HEK293 (cell line): ENCODE data around the gene NRIP2.

Source experiments
- EGR2 ChIP-seq: fragments of 450-650 bp; formaldehyde crosslinking; IDR thresholded peaks from 2 replicates; pipeline ENCODE4 v1.5.1; 2016; ENCODE audit warnings: low read depth, missing biosample characterization, missing genetic modification characterization
- GLIS1 ChIP-seq: fragments of 450-650 bp; formaldehyde crosslinking; IDR thresholded peaks from 2 replicates; pipeline ENCODE4 v1.5.1; 2016; ENCODE audit warnings: missing biosample characterization, missing genetic modification characterization
- HOXD13 ChIP-seq: sonication (generic); formaldehyde crosslinking; IDR thresholded peaks from 2 replicates; pipeline ENCODE4 v1.8.0; 2022; ENCODE audit warnings: missing genetic modification reagents, borderline replicate concordance
- SP3 ChIP-seq: fragments of 450-650 bp; formaldehyde crosslinking; IDR thresholded peaks from 2 replicates; pipeline ENCODE4 v1.5.1; 2016; ENCODE audit warnings: missing biosample characterization, missing genetic modification characterization
- ZBTB17 ChIP-seq: fragments of 450-650 bp; formaldehyde crosslinking; IDR thresholded peaks from 2 replicates; pipeline ENCODE4 v1.5.1; 2016; ENCODE audit warnings: missing biosample characterization, missing genetic modification characterization
- ZBTB21 ChIP-seq: fragments of 450-650 bp; formaldehyde crosslinking; IDR thresholded peaks from 2 replicates; pipeline ENCODE4 v1.5.1; 2017; ENCODE audit warnings: missing biosample characterization, missing genetic modification characterization
- ZNF146 ChIP-seq: fragments of 450-650 bp; formaldehyde crosslinking; IDR thresholded peaks from 2 replicates; pipeline ENCODE4 v1.5.1; 2016; ENCODE audit warnings: missing biosample characterization, missing genetic modification characterization
- ZNF2 ChIP-seq: fragments of 450-650 bp; formaldehyde crosslinking; IDR thresholded peaks from 2 replicates; pipeline ENCODE4 v1.5.1; 2016; ENCODE audit warnings: missing biosample characterization, missing genetic modification characterization
- ZNF292 ChIP-seq: fragments of 450-650 bp; formaldehyde crosslinking; IDR thresholded peaks from 2 replicates; pipeline ENCODE4 v1.5.1; 2016; ENCODE audit warnings: low read depth, missing biosample characterization, missing genetic modification characterization, borderline replicate concordance
- ZNF335 ChIP-seq: fragments of 450-650 bp; formaldehyde crosslinking; conservative IDR thresholded peaks from 2 replicates; pipeline ENCODE4 v1.5.1; 2016; ENCODE audit warnings: missing biosample characterization, missing genetic modification characterization
- ZNF404 ChIP-seq: fragments of 450-650 bp; formaldehyde crosslinking; IDR thresholded peaks from 2 replicates; pipeline ENCODE4 v1.5.1; 2017; ENCODE audit warnings: missing biosample characterization, missing genetic modification characterization
- ZNF423 ChIP-seq: fragments of 450-650 bp; formaldehyde crosslinking; IDR thresholded peaks from 2 replicates; pipeline ENCODE4 v1.5.1; 2016; ENCODE audit warnings: missing biosample characterization, missing genetic modification characterization
- ZNF530 ChIP-seq: fragments of 450-650 bp; formaldehyde crosslinking; IDR thresholded peaks from 2 replicates; pipeline ENCODE4 v1.5.1; 2016; ENCODE audit warnings: low read depth, missing biosample characterization, missing genetic modification characterization
- ZNF561 ChIP-seq: fragments of 450-650 bp; IDR thresholded peaks from 2 replicates; pipeline ENCODE4 v1.5.1; 2018; ENCODE audit warnings: missing biosample characterization, missing genetic modification characterization, borderline replicate concordance
- ZNF571 ChIP-seq: fragments of 450-650 bp; formaldehyde crosslinking; IDR thresholded peaks from 2 replicates; pipeline ENCODE4 v1.5.0; 2017; ENCODE audit warnings: missing biosample characterization, missing genetic modification characterization
- ZNF596 ChIP-seq: fragments of 450-650 bp; IDR thresholded peaks from 2 replicates; pipeline ENCODE4 v1.5.0; 2018; ENCODE audit warnings: missing biosample characterization, mild to moderate bottlenecking, missing genetic modification characterization, moderate library complexity
- ZNF600 ChIP-seq: fragments of 450-650 bp; formaldehyde crosslinking; IDR thresholded peaks from 2 replicates; pipeline ENCODE4 v1.5.1; 2016; ENCODE audit warnings: missing biosample characterization, missing genetic modification characterization
- ZNF660 ChIP-seq: fragments of 450-650 bp; IDR thresholded peaks from 2 replicates; pipeline ENCODE4 v1.5.1; 2018; ENCODE audit warnings: missing biosample characterization, mild to moderate bottlenecking, missing genetic modification characterization
- ZNF76 ChIP-seq: fragments of 450-650 bp; formaldehyde crosslinking; IDR thresholded peaks from 2 replicates; pipeline ENCODE4; 2016; ENCODE audit warnings: low read depth, missing biosample characterization, missing genetic modification characterization, borderline replicate concordance
- ZSCAN30 ChIP-seq: fragments of 450-650 bp; IDR thresholded peaks from 2 replicates; pipeline ENCODE4 v1.5.1; 2018; ENCODE audit warnings: missing biosample characterization, mild to moderate bottlenecking, missing genetic modification characterization, moderate library complexity
- ZXDB ChIP-seq: fragments of 450-650 bp; formaldehyde crosslinking; IDR thresholded peaks from 2 replicates; pipeline ENCODE4 v1.5.1; 2016; ENCODE audit warnings: missing biosample characterization, missing genetic modification characterization
- TF ChIP-seq, protein P1 (sequence below): fragments of 450-650 bp; formaldehyde crosslinking; IDR thresholded peaks from 2 replicates; pipeline ENCODE4 v1.5.1; 2016; ENCODE audit warnings: missing biosample characterization, missing genetic modification characterization
- TF ChIP-seq, protein P2 (sequence below): fragments of 450-650 bp; formaldehyde crosslinking; optimal IDR thresholded peaks from 2 replicates; pipeline ENCODE3; 2016; ENCODE audit warnings: missing biosample characterization, mild to moderate bottlenecking, missing genetic modification characterization
- TF ChIP-seq, protein P3 (sequence below): fragments of 450-650 bp; IDR thresholded peaks from 2 replicates; pipeline ENCODE4 v1.5.1; 2018; ENCODE audit warnings: missing biosample characterization, mild to moderate bottlenecking, missing genetic modification characterization
- TF ChIP-seq, protein P4 (sequence below): fragments of 450-650 bp; formaldehyde crosslinking; IDR thresholded peaks from 2 replicates; pipeline ENCODE4 v1.5.1; 2017; ENCODE audit warnings: missing biosample characterization, missing genetic modification characterization
- TF ChIP-seq, protein P5 (sequence below): fragments of 450-650 bp; formaldehyde crosslinking; IDR thresholded peaks from 2 replicates; pipeline ENCODE4 v1.5.1; 2016; ENCODE audit warnings: missing biosample characterization, missing genetic modification characterization
- TF ChIP-seq, protein P6 (sequence below): fragments of 450-650 bp; formaldehyde crosslinking; IDR thresholded peaks from 2 replicates; pipeline ENCODE4 v1.5.1; 2016; ENCODE audit warnings: missing biosample characterization, missing genetic modification characterization

The NRIP2 gene

DNA sequence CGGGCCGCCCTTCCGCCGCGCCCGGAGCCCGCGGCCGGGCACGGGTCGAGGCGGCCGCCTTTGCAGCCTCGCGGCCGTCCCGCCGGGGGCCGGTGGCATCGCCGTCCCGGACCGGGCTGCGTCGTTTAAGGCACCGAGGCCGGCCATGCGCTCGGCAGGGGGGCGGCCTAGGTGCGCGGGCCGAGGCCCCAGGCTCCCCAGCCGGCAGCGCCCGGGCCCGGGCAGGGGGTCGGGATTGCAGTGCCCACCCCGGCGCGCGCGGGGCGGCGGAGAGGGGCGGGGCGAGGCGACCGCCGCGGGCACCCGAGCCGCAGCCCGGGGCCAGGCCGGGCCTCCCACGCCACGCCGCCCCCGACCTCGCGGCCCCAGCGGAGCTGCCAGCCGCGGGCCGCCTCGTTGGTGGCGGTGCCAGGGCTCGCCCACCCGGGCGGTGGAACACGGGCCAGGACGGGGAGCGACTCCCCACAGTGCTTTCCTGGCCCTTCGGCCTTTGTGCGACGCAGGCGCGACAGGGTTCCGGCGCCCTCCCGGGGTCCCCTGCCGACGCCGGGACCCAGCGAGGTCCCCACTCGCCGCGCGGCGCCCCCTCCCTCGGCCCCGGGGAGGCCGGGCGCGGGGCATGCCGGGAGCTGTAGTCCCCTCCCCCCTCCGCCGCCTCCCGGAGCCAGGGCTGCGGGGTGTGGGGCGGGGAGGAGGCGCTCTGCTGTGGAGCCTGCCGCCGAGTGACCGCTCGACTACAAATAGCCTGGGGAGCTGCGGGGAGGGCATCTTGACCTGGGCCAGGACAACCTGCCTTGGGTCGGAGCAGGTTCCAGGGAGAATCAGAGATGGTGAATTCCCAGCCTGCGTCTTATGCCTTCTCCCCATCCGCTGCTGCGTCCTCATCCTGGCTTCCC is 39.3 kb downstream of the NRIP2 start (continued):
- TF ChIP-seq ZBTB17 (peak; percentile 68), SP3 (tag by site-specific recombination) (peak; percentile 42; the same call in 1 of the 2 replicates), ZNF423 (0 out of 2 replicates have a peak, but pooled peaks have one; percentile 18), ZNF335 (tag by site-specific recombination) (peak; percentile 87), ZSCAN30 (tag by site-specific recombination) (peak; percentile 22; the same call in 1 of the 2 replicates), EGR2 (tag by site-specific recombination) (0 out of 2 replicates have a peak, but pooled peaks have one; percentile 31), HOXD13 (no peak), ZNF561 (tag by site-specific recombination) (peak; percentile 60; the same call in 1 of the 2 replicates), GLIS1 (peak; percentile 90), ZNF404 (tag by site-specific recombination) (no peak), ZNF2 (tag by site-specific recombination) (0 out of 2 replicates have a peak, but pooled peaks have one; percentile 34), ZBTB21 (tag by site-specific recombination) (no peak), ZNF530 (tag by site-specific recombination) (no peak), ZXDB (peak; percentile 28; the same call in 1 of the 2 replicates), ZNF596 (tag by site-specific recombination) (peak; percentile 32; the same call in 1 of the 2 replicates), ZNF600 (peak; percentile 55; the same call in 1 of the 2 replicates), ZNF660 (tag by site-specific recombination) (peak; percentile 63; the same call in 1 of the 2 replicates), ZNF292 (tag by site-specific recombination) (no peak), ZNF146 (0 out of 2 replicates have a peak, but pooled peaks have one; percentile 1), ZNF571 (tag by site-specific recombination) (no peak), ZNF76 (tag by site-specific recombination) (peak; percentile 91)
- TF ChIP-seq, protein P1, sequence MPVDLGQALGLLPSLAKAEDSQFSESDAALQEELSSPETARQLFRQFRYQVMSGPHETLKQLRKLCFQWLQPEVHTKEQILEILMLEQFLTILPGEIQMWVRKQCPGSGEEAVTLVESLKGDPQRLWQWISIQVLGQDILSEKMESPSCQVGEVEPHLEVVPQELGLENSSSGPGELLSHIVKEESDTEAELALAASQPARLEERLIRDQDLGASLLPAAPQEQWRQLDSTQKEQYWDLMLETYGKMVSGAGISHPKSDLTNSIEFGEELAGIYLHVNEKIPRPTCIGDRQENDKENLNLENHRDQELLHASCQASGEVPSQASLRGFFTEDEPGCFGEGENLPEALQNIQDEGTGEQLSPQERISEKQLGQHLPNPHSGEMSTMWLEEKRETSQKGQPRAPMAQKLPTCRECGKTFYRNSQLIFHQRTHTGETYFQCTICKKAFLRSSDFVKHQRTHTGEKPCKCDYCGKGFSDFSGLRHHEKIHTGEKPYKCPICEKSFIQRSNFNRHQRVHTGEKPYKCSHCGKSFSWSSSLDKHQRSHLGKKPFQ (tag by site-specific recombination) = no peak
- TF ChIP-seq, protein P2, sequence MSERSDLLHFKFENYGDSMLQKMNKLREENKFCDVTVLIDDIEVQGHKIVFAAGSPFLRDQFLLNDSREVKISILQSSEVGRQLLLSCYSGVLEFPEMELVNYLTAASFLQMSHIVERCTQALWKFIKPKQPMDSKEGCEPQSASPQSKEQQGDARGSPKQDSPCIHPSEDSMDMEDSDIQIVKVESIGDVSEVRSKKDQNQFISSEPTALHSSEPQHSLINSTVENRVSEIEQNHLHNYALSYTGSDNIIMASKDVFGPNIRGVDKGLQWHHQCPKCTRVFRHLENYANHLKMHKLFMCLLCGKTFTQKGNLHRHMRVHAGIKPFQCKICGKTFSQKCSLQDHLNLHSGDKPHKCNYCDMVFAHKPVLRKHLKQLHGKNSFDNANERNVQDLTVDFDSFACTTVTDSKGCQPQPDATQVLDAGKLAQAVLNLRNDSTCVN = peak; percentile 37
- TF ChIP-seq, protein P3, sequence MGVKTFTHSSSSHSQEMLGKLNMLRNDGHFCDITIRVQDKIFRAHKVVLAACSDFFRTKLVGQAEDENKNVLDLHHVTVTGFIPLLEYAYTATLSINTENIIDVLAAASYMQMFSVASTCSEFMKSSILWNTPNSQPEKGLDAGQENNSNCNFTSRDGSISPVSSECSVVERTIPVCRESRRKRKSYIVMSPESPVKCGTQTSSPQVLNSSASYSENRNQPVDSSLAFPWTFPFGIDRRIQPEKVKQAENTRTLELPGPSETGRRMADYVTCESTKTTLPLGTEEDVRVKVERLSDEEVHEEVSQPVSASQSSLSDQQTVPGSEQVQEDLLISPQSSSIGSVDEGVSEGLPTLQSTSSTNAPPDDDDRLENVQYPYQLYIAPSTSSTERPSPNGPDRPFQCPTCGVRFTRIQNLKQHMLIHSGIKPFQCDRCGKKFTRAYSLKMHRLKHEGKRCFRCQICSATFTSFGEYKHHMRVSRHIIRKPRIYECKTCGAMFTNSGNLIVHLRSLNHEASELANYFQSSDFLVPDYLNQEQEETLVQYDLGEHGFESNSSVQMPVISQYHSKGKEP (tag by site-specific recombination) = peak; percentile 23; the same call in 1 of the 2 replicates
- TF ChIP-seq, protein P4, sequence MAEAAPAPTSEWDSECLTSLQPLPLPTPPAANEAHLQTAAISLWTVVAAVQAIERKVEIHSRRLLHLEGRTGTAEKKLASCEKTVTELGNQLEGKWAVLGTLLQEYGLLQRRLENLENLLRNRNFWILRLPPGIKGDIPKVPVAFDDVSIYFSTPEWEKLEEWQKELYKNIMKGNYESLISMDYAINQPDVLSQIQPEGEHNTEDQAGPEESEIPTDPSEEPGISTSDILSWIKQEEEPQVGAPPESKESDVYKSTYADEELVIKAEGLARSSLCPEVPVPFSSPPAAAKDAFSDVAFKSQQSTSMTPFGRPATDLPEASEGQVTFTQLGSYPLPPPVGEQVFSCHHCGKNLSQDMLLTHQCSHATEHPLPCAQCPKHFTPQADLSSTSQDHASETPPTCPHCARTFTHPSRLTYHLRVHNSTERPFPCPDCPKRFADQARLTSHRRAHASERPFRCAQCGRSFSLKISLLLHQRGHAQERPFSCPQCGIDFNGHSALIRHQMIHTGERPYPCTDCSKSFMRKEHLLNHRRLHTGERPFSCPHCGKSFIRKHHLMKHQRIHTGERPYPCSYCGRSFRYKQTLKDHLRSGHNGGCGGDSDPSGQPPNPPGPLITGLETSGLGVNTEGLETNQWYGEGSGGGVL = peak; percentile 46
- TF ChIP-seq, protein P5, sequence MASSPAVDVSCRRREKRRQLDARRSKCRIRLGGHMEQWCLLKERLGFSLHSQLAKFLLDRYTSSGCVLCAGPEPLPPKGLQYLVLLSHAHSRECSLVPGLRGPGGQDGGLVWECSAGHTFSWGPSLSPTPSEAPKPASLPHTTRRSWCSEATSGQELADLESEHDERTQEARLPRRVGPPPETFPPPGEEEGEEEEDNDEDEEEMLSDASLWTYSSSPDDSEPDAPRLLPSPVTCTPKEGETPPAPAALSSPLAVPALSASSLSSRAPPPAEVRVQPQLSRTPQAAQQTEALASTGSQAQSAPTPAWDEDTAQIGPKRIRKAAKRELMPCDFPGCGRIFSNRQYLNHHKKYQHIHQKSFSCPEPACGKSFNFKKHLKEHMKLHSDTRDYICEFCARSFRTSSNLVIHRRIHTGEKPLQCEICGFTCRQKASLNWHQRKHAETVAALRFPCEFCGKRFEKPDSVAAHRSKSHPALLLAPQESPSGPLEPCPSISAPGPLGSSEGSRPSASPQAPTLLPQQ (tag by site-specific recombination) = peak; percentile 40; the same call in 1 of the 2 replicates
- TF ChIP-seq, protein P6, sequence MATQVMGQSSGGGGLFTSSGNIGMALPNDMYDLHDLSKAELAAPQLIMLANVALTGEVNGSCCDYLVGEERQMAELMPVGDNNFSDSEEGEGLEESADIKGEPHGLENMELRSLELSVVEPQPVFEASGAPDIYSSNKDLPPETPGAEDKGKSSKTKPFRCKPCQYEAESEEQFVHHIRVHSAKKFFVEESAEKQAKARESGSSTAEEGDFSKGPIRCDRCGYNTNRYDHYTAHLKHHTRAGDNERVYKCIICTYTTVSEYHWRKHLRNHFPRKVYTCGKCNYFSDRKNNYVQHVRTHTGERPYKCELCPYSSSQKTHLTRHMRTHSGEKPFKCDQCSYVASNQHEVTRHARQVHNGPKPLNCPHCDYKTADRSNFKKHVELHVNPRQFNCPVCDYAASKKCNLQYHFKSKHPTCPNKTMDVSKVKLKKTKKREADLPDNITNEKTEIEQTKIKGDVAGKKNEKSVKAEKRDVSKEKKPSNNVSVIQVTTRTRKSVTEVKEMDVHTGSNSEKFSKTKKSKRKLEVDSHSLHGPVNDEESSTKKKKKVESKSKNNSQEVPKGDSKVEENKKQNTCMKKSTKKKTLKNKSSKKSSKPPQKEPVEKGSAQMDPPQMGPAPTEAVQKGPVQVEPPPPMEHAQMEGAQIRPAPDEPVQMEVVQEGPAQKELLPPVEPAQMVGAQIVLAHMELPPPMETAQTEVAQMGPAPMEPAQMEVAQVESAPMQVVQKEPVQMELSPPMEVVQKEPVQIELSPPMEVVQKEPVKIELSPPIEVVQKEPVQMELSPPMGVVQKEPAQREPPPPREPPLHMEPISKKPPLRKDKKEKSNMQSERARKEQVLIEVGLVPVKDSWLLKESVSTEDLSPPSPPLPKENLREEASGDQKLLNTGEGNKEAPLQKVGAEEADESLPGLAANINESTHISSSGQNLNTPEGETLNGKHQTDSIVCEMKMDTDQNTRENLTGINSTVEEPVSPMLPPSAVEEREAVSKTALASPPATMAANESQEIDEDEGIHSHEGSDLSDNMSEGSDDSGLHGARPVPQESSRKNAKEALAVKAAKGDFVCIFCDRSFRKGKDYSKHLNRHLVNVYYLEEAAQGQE (tag by site-specific recombination) = no peak
